Left forelimb (tissue), 1 donor: ENCODE measurements around the gene SMIM12.

Source experiments
- DNase-seq: peaks from one replicate; pipeline ENCODE4 v3.0.0-alpha.2; 2018; ENCODE audit warnings: low spot score

Gene SMIM12

GRCh38 chr1:34872133-34872503 is 12.6 kb upstream of the SMIM12 start:
- no peak for DNase-seq

- DNase-seq: no peak
These were observed 12.0 kb upstream of the SMIM12 start for GRCh38 chr1:34871443-34872132.

DNA sequence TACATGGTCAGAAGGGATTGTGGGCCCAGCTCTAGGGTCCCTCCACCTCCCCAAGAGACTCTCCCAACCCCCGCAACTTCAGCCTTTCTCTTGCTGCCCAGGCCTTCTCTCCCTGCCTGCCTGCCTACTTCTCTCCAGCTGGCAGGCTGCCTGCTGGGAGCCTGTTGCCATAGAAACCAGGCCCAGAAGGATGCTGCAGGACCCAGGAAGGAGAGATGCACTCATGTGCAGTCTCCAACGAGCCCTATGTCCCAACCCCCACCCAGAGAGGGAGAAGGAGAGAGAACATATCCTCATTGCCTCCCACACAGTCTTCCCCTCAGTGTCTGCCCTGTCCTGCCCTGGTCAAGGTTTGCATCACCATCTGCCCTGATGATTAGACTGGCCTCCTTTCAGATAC is 10.8 kb upstream of the SMIM12 start:
- DNase-seq: no peak

GRCh38 chr1:34869760-34870159 is 10.2 kb upstream of the SMIM12 start:
- DNase-seq: no peak

DNA sequence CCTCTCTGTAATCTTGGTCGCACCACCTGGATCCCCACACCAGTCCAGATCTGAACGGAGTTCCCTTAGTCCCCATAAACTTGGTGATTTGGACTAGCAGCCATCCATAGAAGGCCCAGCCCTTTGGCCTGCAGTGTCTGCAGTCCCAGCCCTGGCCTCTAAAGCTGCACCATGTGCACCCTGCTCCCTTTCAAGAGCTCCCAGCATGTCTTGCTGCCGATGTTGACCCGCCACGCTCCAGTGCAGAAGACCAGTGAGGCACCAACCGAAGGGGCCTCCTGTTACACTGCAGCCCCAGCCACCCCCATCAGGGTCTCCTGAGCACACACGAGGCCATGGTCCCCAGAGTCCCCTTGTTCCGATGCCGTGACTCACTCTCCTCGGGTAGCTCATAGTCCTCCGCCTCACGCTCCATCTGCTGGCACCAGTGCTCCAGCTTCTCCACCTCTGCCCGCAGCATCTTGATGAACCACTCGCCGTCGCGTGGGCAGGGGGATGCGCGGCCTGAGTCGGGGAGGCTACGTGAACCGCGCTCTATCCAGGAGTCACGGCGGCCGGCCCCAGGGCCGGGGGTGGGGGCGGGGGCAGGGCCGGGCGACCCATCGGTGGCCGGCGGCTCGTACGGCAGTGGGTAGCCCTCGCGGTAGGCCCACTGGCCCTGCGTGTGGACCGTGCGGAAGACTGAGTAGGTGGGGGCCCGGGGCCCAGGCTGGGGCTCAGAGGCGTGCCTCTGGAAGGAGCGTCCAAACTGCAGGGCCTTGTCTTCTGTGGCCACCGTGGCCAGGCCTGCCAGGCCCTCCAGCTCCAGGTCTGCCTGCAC is 8.9 kb upstream of the SMIM12 start:
- DNase-seq: no peak

GRCh38 chr1:34867415-34867814 is 7.9 kb upstream of the SMIM12 start:
- DNase-seq: no peak

GRCh38 chr1:34866762-34867109 is 7.2 kb upstream of the SMIM12 start:
- no peak for DNase-seq

DNA sequence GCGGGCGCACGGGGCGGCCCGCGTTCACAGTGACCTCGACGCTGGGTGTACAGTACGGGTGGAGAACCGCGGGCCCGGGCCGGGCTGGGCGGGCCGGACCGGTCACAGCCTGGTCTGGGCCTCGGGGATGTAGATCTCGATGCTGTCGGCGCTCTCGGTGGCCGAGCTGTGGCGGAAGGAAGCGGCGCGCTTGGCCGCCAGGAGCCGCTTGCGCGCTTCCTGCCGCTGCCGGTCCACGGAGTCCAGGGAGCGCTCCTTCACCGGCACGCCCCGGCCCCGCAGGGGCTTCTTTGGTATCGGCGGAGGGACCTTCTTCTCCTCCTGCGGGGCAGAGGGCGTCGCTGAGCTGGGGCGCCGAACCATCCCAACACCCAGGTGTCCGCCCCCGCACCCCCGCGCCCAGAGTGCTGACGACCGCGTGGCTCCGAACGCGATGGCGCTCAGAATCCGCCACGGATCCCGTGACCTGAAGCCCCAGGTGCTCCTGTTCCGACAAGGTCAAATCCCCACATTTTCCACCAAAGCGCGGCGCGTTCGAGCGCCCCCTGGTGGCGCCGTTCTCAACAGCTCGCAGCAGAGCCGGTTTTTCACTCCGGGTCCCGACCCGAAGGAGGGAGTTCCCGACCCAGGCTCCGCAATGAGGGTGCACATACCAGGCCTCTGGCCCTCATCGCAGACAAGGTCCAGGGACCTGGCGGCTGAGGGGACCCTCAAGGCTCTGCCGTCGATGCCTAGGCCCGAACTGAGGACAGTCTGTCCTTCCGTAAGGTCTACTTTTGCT is 6.6 kb upstream of the SMIM12 start:
- DNase-seq: peak; percentile 88

DNA sequence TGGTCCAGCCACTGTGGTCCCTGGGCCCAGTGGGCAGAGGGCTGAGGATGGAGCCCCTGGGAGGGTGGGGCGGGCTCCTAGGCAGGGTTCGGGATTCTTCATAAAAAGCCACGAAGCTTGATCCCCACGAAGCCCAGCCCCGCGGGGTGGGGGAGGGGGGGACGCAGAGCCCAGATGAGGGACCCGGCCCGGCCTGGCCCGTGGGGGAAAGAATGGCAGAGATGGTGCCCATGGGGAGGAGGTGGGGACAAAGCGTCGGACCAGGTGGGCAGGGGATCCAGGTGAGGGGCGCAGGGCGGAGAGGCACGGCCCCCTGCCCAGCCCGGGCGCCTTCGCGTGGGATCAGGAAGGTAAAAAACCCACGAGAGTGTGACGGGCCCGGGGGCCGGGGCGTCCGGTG is 6.0 kb upstream of the SMIM12 start:
- DNase-seq: no peak

- no peak for DNase-seq
These were observed 5.2 kb upstream of the SMIM12 start for GRCh38 chr1:34864759-34865158.

GRCh38 chr1:34863501-34863900 is 4.0 kb upstream of the SMIM12 start:
- no peak for DNase-seq

- DNase-seq: no peak
These were observed 576 bp downstream of the SMIM12 start for GRCh38 chr1:34858901-34859445.

- DNase-seq: no peak
These were observed 2.9 kb downstream of the SMIM12 start for GRCh38 chr1:34856697-34857096.

DNA sequence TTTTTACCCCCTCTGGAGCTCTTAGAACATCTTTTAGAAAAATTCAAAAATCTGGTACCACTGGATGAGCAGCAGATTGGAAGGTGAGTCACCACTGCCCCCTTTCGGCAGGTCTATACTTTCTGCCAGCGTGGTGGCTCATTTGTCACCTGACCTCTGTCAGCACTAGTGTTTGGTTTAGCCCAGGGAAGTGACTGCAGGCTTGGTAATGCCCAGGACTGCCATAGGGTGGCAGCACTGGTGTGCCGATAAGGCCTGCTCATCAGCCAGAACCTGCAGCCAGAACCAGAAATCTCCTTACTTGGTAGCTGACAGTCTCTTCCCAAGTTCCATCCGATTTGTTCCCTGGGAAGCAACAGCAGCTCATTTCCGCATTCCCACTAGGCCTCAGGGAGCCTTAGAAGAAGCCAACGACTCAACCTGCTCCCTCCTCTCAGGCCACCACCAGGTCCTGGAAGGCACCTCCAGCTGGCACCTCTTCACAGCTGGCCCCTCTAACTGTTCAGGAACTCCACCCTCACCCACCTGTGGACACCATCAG is 6.8 kb downstream of the SMIM12 start:
- DNase-seq: no peak

- no peak for DNase-seq
These were observed 8.0 kb downstream of the SMIM12 start for GRCh38 chr1:34851431-34852105.

- no peak for DNase-seq
These were observed 9.2 kb downstream of the SMIM12 start for GRCh38 chr1:34850382-34850781.

DNA sequence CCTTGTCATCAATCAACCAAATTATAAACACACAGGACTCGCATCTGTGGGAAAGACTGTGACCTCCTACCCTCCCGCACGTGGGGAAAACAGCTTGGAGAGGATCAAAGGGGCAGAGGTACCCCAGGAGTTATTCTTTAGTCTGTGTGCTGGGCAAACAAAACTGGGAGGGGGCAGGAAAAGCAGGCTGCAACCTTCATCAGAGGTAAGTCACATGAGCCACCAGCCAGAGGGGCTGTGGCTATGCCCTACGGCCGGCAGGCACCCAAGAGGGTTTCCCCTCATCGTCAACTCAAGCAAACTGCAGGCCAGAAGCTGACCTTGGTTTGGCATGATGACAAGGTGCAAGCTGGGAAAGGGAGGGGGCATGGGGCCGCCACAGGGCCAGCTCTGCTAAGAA is 12.5 kb downstream of the SMIM12 start:
- DNase-seq: no peak

- no peak for DNase-seq
These were observed 13.3 kb downstream of the SMIM12 start for GRCh38 chr1:34846265-34846664.

GRCh38 chr1:34845131-34845901 is 14.2 kb downstream of the SMIM12 start:
- DNase-seq: no peak

DNA sequence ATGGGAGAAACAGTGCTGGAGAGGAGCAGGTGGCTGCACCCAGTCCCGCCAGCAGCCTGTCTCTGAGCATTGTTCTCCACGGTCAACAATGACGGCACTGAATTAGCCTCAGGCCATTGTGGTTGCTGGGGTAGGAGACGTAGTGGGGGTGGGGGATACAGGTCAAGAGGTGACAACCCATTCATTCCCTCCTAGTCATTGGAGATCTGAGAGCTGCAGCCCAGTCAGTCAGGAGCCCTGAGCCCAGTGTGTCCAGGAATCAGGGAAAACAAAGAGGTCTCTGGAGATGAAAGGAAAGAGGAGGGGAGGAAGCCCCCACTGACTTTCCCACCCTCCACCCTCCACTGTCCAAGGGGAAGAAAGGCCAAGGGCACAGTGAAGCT is 15.3 kb downstream of the SMIM12 start:
- DNase-seq: no peak
